Measurements from ENCODE around the gene CALR3.

DNA sequence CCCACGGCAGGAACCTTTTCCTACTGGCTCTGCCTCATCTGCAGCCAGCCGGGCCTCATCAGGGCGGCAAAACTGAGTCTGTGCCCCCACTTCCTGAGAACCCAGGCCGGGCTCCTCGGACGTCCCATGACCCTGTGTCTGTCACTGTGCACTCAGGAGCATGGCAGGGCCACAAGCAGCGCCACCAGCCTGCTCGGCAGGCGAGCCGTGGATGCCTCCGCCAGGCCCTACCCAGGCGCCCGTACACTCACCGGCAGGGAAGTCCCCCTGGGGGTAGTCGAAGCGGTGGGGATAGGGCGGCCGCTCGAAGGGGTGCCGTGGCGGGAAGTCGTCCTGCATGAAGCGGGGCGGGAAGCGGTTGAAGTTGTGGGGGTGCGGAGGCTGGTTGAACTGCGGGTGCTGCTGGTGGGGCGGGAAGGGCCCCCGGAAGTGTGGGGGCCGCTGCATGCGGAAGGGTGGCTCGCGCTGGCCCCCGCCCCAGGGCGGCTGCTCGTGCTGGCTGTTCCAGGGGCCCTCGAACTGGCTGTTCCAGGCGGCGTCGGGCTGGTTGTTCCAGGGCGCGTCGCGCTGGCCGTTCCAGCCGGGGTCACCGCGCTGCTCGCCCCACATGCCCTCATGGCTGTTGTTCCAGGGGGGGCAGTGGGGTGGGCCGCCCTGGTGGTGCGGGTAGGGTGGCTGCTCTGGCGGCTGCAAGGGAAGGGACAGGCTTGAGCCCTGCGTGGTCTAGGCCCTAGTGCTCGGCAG, 29.2 kb upstream of the CALR3 start:
- TF ChIP-seq, protein P1, sequence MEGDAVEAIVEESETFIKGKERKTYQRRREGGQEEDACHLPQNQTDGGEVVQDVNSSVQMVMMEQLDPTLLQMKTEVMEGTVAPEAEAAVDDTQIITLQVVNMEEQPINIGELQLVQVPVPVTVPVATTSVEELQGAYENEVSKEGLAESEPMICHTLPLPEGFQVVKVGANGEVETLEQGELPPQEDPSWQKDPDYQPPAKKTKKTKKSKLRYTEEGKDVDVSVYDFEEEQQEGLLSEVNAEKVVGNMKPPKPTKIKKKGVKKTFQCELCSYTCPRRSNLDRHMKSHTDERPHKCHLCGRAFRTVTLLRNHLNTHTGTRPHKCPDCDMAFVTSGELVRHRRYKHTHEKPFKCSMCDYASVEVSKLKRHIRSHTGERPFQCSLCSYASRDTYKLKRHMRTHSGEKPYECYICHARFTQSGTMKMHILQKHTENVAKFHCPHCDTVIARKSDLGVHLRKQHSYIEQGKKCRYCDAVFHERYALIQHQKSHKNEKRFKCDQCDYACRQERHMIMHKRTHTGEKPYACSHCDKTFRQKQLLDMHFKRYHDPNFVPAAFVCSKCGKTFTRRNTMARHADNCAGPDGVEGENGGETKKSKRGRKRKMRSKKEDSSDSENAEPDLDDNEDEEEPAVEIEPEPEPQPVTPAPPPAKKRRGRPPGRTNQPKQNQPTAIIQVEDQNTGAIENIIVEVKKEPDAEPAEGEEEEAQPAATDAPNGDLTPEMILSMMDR (IDR thresholded peaks at IDR 0.05; ENCODE audit: poor library complexity) = no peak
- no peak for TF ChIP-seq EZH2 (IDR thresholded peaks at IDR 0.05; ENCODE audit: borderline replicate concordance)
